ENCODE data around the gene CARNS1. TPM values are rescaled to one million over a fixed set of nuclear protein-coding genes. Genes with fewer than 3 reads are reported as not detected.
A peak's percentile ranks its signal among the peaks of the same experiment; 100 is the strongest.

CARNS1 gene
- total and polyA plus RNA-seq, 9 of the 15 experiments (the other 6 are each of a cell fraction or from before 2014, with no cell fraction given): 0.01 to 0.18 (median 0.06) TPM; not detected in 3

DNA sequence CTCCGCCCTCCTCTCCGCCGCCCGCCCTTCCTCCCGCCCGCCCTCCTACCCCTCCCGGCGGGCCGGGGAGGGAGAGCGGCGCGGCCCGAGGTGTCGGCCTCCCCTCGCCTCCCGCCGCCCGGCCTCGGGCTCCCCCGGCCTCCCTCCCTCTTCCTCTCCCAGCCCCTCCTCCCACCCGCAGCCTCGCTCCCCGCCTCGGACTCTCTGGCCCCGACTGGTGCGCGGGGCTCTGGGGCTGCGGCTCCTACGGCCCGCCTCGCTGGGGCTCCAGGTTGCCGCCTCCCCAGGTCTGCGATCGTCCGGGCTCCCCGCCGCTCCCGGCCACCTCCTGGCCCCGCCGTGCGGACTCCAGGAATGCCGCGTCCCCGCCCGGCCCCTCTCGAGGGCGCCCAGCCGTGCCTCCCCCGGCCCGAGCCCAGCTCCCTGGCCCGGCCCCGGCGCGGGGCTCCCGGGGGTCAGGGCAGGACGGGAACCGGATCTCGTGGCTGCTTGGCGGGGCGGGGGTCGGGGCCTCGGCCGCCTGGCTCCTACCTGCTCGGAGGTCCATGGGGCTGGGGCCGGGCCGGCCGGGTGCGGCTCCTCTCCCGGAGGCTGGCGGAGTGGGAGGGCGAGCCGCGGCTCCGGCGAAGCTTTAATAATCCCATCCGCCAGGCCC lies 42.4 kb upstream of the CARNS1 start, which contains the start of gene CLCF1 (continued):
- no peak for TF ChIP-seq REST (IDR thresholded peaks at IDR 0.05; ENCODE audit: borderline replicate concordance)
- peak; percentile 23; the same call in 1 of the 2 replicates for TF ChIP-seq REST (CRISPR knock-in tag; IDR thresholded peaks at IDR 0.05; ENCODE audit: low read depth)
- no peak for TF ChIP-seq ZNF239 (CRISPR knock-in tag; IDR thresholded peaks at IDR 0.05)
- TF ChIP-seq ZNF395 (CRISPR knock-in tag; IDR thresholded peaks at IDR 0.05): peak; percentile 48
- TF ChIP-seq XRCC5 (IDR thresholded peaks at IDR 0.05; ENCODE audit: low read depth, low read length): no peak
- TF ChIP-seq NONO (IDR thresholded peaks at IDR 0.05; ENCODE audit: low read depth in 2 of 2, low read length in 1 of 2): peak in 1 of 2 experiments; percentile 72; a peak in 1 of 4 replicates
- TF ChIP-seq MEF2A (IDR thresholded peaks at IDR 0.05; ENCODE audit: control insufficient read depth, low read depth, low read length): no peak
- TF ChIP-seq ZNF146 (CRISPR knock-in tag; IDR thresholded peaks at IDR 0.05; ENCODE audit: unreplicated experiment): no peak
- TF ChIP-seq BRF1 (IDR thresholded peaks at IDR 0.05; ENCODE audit: borderline replicate concordance, extremely low read depth, insufficient read length): no peak
- TF ChIP-seq, protein P1, sequence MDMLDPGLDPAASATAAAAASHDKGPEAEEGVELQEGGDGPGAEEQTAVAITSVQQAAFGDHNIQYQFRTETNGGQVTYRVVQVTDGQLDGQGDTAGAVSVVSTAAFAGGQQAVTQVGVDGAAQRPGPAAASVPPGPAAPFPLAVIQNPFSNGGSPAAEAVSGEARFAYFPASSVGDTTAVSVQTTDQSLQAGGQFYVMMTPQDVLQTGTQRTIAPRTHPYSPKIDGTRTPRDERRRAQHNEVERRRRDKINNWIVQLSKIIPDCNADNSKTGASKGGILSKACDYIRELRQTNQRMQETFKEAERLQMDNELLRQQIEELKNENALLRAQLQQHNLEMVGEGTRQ (CRISPR knock-in tag; IDR thresholded peaks at IDR 0.05): no peak
- TF ChIP-seq NFIC (IDR thresholded peaks at IDR 0.05): no peak
- no peak for TF ChIP-seq MTF1 (CRISPR knock-in tag; IDR thresholded peaks at IDR 0.05; ENCODE audit: borderline replicate concordance)
- peak; percentile 34 for TF ChIP-seq TAF1 (IDR thresholded peaks at IDR 0.05; ENCODE audit: control insufficient read depth, extremely low read depth, insufficient read depth, low read length, severe bottlenecking)
- TF ChIP-seq NBN (IDR thresholded peaks at IDR 0.05; ENCODE audit: low read depth): no peak
- TF ChIP-seq U2AF1 (optimal IDR thresholded peaks at IDR 0.05; ENCODE audit: low read depth, low read length): no peak
- TF ChIP-seq SMAD2 (IDR thresholded peaks at IDR 0.05; ENCODE audit: low read depth, low read length): no peak

All from K562 (cell line).